H54 (cell line): ENCODE data around the gene WBP1.
"Not testable (repeated sequence)": the region's sequence is repeated elsewhere in the genome, so short reads cannot be mapped to it uniquely, and the experiment has no call there.

ENCODE experiments used
- DNase-seq: peaks from one replicate; pipeline ENCODE4 v3.0.0; 2011; ENCODE audit warnings: low spot score, mixed read lengths; ENCODE audit not compliant: insufficient read length
- FAIRE-seq: peaks from 3 replicates; lab custom pipeline; 2011; peaks lifted over from hg19 to GRCh38; lab: Jason Lieb, UNC
- POLR2A ChIP-seq: IDR thresholded peaks from 2 replicates; pipeline ENCODE4 v1.6.1; 2011; ENCODE audit warnings: low read depth, mild to moderate bottlenecking, low read length

Gene WBP1

GRCh38 chr2:74471332-74472065, 13.3 kb downstream of the WBP1 start:
- TF ChIP-seq POLR2A, result no peak
- no peak for FAIRE-seq
- no peak for DNase-seq

- TF ChIP-seq POLR2A, result peak; percentile 78
- FAIRE-seq (peak; percentile 15), DNase-seq (peak; percentile 70)
These were observed 14.1 kb downstream of the WBP1 start, which contains the start of gene MRPL53 for GRCh38 chr2:74472086-74472944. TSS of gene MRPL53 (minus strand) at chr2:74472680. CDS start at chr2:74472660, 20 bp downstream.

- no peak for DNase-seq
- no peak for FAIRE-seq
- TF ChIP-seq POLR2A, result no peak
These were observed 14.7 kb downstream of the WBP1 start for GRCh38 chr2:74472945-74473258.

GRCh38 chr2:74474481-74474880, 16.2 kb downstream of the WBP1 start:
- DNase-seq, result no peak
- no peak for TF ChIP-seq POLR2A
- FAIRE-seq, result no peak

- no peak for DNase-seq
- no peak for FAIRE-seq
These were observed 16.7 kb downstream of the WBP1 start for GRCh38 chr2:74474899-74475298.

GRCh38 chr2:74481431-74481830, 23.2 kb downstream of the WBP1 start:
- DNase-seq (no peak), FAIRE-seq (no peak)
- no peak for TF ChIP-seq POLR2A

More at GRCh38 chr2:74474899-74475298, 16.7 kb downstream of the WBP1 start:
- TF ChIP-seq POLR2A, result no peak

GRCh38 chr2:74481961-74482800, 23.9 kb downstream of the WBP1 start:
- TF ChIP-seq POLR2A, result no peak
- DNase-seq, result no peak
- FAIRE-seq, result no peak

- TF ChIP-seq POLR2A, result peak; percentile 30; the same call in 1 of the 2 replicates
- FAIRE-seq, result no peak
- peak; percentile 91 for DNase-seq
These were observed 24.8 kb downstream of the WBP1 start, which contains the start of the genes CCDC142 and TTC31 for GRCh38 chr2:74482801-74483674. TSS of gene CCDC142 (minus strand) at chr2:74482998. CDS start at chr2:74482837, 161 bp downstream. TSS of gene TTC31 (plus strand) at chr2:74483081. CDS start at chr2:74483096, 15 bp downstream.

- FAIRE-seq, result not testable (repeated sequence)
These were observed 25.5 kb downstream of the WBP1 start for GRCh38 chr2:74483675-74484164.

GRCh38 chr2:74486141-74486540, 27.9 kb downstream of the WBP1 start:
- TF ChIP-seq POLR2A, result no peak
- no peak for FAIRE-seq
- DNase-seq, result no peak

More at GRCh38 chr2:74483675-74484164, 25.5 kb downstream of the WBP1 start:
- DNase-seq, result not testable (repeated sequence)

- DNase-seq (no peak), FAIRE-seq (no peak)
- no peak for TF ChIP-seq POLR2A
These were observed 30.6 kb downstream of the WBP1 start for GRCh38 chr2:74488643-74489481.
